HepG2 (cell line): ENCODE measurements around the gene HSP90AB1. TPM values are rescaled to one million over a fixed set of nuclear protein-coding genes. Genes with fewer than 3 reads are reported as not detected.

ENCODE experiments used
- ATAC-seq: fragments of 200-7000 bp; cut with Tn5 transposase; 3 replicates; pipeline ENCODE4 v1.9.1; 2020; ENCODE audit warnings: mild to moderate bottlenecking, moderate library complexity
- BruUV-seq: library from RNA; stranded (reverse); fragments of 400-500 nt; replicated peaks from 2 replicates; lab custom pipeline; 2021; lab: Mats Ljungman, UMichigan
- CTCF ChIA-PET: fragments of 300-600 bp; formaldehyde crosslinking; extraction: SDS; loops from one replicate; lab custom pipeline; 2021; ENCODE audit warnings: low total read pairs, inconsistent platforms, low intra/inter-chr PET ratio; lab: Yijun Ruan, JAX
- POLR2A ChIA-PET: fragments of 350-600 bp; sonication (Branson Sonifier 250); formaldehyde crosslinking; loops from one replicate; lab custom pipeline; 2020; ENCODE audit warnings: antibody characterized with exemption, inconsistent platforms; lab: Yijun Ruan, JAX
- DNase-seq: peaks from one replicate; pipeline ENCODE4 v3.0.0-alpha.2; 2015; ENCODE audit warnings: low spot score
- FAIRE-seq: peaks from 3 replicates; lab custom pipeline; 2011; peaks lifted over from hg19 to GRCh38; lab: Jason Lieb, UNC
- H2AFZ ChIP-seq: one replicate; pipeline ENCODE4 v1.6.1; 2011; ENCODE audit warnings: low read length, inconsistent platforms
- H3K27ac ChIP-seq: fragments of 300-600 bp; 3 replicates; pipeline ENCODE4 v1.8.0; 2011; ENCODE audit warnings: mixed run types, mild to moderate bottlenecking, mixed read lengths, low read length, inconsistent platforms; ENCODE audit not compliant: insufficient read depth; ENCODE audit errors: extremely low read length
- H3K27me3 ChIP-seq, 2 experiments: fragments of 200-600 bp in 1 of 2; 2 replicates in 1 of 2; 3 replicates in 1 of 2; pipeline versions ENCODE4 v1.6.0 to v1.8.0; 2011; ENCODE audit warnings: low read length in 2 of 2, mild to moderate bottlenecking in 2 of 2, moderate library complexity in 2 of 2, inconsistent platforms in 1 of 2; ENCODE audit not compliant: insufficient read depth in 2 of 2, control insufficient read depth in 1 of 2
- H3K36me3 ChIP-seq, 2 experiments: fragments of 200-600 bp in 1 of 2; replicated peaks in 1 of 2; 2 replicates in 1 of 2; 3 replicates in 1 of 2; pipeline versions ENCODE4 v1.5.1 to v1.8.0; 2011; ENCODE audit warnings: low read length in 2 of 2, inconsistent platforms in 1 of 2; ENCODE audit not compliant: insufficient read depth in 2 of 2, control insufficient read depth in 1 of 2
- H3K4me1 ChIP-seq: 2 replicates; pipeline ENCODE4 v1.5.1; 2012; ENCODE audit warnings: low read length, inconsistent platforms; ENCODE audit not compliant: insufficient read depth
- H3K4me2 ChIP-seq: 2 replicates; pipeline ENCODE4 v1.6.0; 2011; ENCODE audit warnings: low read depth, low read length, inconsistent platforms
- H3K4me3 ChIP-seq, 3 experiments: fragments of 200-600 bp in 1 of 3; sonication (generic), shearing (Covaris generic) in 1 of 3; replicated peaks in 1 of 3; 2 replicates each; pipeline ENCODE4 v1.5.1; 2011 to 2016; ENCODE audit warnings: low read length in 3 of 3, inconsistent platforms in 2 of 3, low read depth in 2 of 3, mild to moderate bottlenecking in 2 of 3, control low read depth in 1 of 3, mixed read lengths in 1 of 3; ENCODE audit not compliant: insufficient read depth in 1 of 3
- H3K79me2 ChIP-seq: one replicate; pipeline ENCODE4 v1.6.1; 2011; ENCODE audit warnings: low read length, inconsistent platforms; ENCODE audit not compliant: insufficient read depth
- H3K9ac ChIP-seq: 2 replicates; pipeline ENCODE4 v1.6.0; 2011; ENCODE audit warnings: mild to moderate bottlenecking, low read depth, low read length, inconsistent platforms; ENCODE audit not compliant: insufficient read depth
- H3K9me3 ChIP-seq: 2 replicates; pipeline ENCODE4 v1.5.1; 2012; ENCODE audit warnings: mild to moderate bottlenecking, low read length
- H4K20me1 ChIP-seq: 2 replicates; pipeline ENCODE4 v1.6.0; 2011; ENCODE audit warnings: inconsistent platforms, mild to moderate bottlenecking, low read length, moderate library complexity; ENCODE audit not compliant: insufficient read depth
- DZIP1 ChIP-seq: sonication (generic); formaldehyde crosslinking; IDR thresholded peaks from 2 replicates; pipeline ENCODE4 v1.5.0; 2020; ENCODE audit warnings: mild to moderate bottlenecking, missing genetic modification reagents
- EED ChIP-seq: sonication (generic); formaldehyde crosslinking; IDR thresholded peaks from 2 replicates; pipeline ENCODE4 v1.5.0; 2020; ENCODE audit warnings: mild to moderate bottlenecking, missing genetic modification reagents
- MAX ChIP-seq: IDR thresholded peaks from 2 replicates; pipeline ENCODE4 v1.6.1; 2012; ENCODE audit warnings: inconsistent platforms
- NONO ChIP-seq, 2 experiments: fragments of 450-650 bp in 1 of 2; sonication (generic) in 1 of 2; formaldehyde crosslinking in 1 of 2; IDR thresholded peaks in 1 of 2; conservative IDR thresholded peaks in 1 of 2; 2 replicates each; pipeline versions ENCODE4 v1.6.1 to v1.8.0; 2017 to 2022; ENCODE audit warnings: mild to moderate bottlenecking in 1 of 2, missing genetic modification reagents in 1 of 2, moderate library complexity in 1 of 2
- RAD21 ChIP-seq: fragments of 450-650 bp; formaldehyde crosslinking; IDR thresholded peaks from 2 replicates; pipeline ENCODE4 v1.5.0; 2020; ENCODE audit warnings: mild to moderate bottlenecking
- RNF2 ChIP-seq: fragments of 450-650 bp; conservative IDR thresholded peaks from 2 replicates; pipeline ENCODE4 v1.6.1; 2016; ENCODE audit warnings: low read depth
- SNAPC4 ChIP-seq: sonication (generic); formaldehyde crosslinking; IDR thresholded peaks from 2 replicates; pipeline ENCODE4 v1.4.0; 2020; ENCODE audit warnings: mild to moderate bottlenecking, missing genetic modification reagents
- ZNF577 ChIP-seq: sonication (generic); formaldehyde crosslinking; IDR thresholded peaks from 2 replicates; pipeline ENCODE4 v1.4.0; 2020; ENCODE audit warnings: mild to moderate bottlenecking, low read depth, missing genetic modification reagents, borderline replicate concordance
- ZNF607 ChIP-seq: sonication (generic); formaldehyde crosslinking; IDR thresholded peaks from 2 replicates; pipeline ENCODE4 v1.5.1; 2020; ENCODE audit warnings: missing genetic modification reagents, mild to moderate bottlenecking, borderline replicate concordance
- WGBS: methylation state at CpG from one replicate; pipeline ENCODE4 v1.1.6; 2017; ENCODE audit warnings: low lambda C conversion rate; 5-methylcytosine and 5-hydroxymethylcytosine counted together
- in situ Hi-C: cut with HindIII; loops from 2 replicates; pipeline ENCODE4 v1.10.0; 2017; ENCODE audit warnings: low pct_unique_long_range_greater_than_20kb; ENCODE audit not compliant: extremely low pct_ligation_motif_present
- intact Hi-C: fragments of 100-400 bp; cut with micrococcal nuclease; formaldehyde crosslinking; loops from one replicate; pipeline ENCODE4 v1.10.0; 2022; ENCODE audit not compliant: unreplicated experiment
- polyA plus RNA-seq, 8 experiments: library from polyadenylated mRNA; depleted of rRNA in 3 of 8; stranded (reverse) in 7 of 8; unstranded in 1 of 8; fragments of >200 nt; fragmentation: Illumina TruSeq in 4 of 8; extraction: Trizol in 4 of 8; gene quantifications; 2 replicates each; pipeline versions ENCODE4 v1.2.1 to v1.2.3, GENCODE V29; 2011 to 2016; ENCODE audit warnings: low read depth in 4 of 8, missing spikeins in 1 of 8, mixed read lengths in 1 of 8; ENCODE audit not compliant: insufficient read depth in 1 of 8
- total RNA-seq, 5 experiments: library from RNA; depleted of rRNA; stranded (reverse); fragments of >200 nt; fragmentation: Illumina TruSeq; extraction: Trizol; gene quantifications; 2 replicates each; pipeline ENCODE4 v1.2.3, GENCODE V29; 2016; ENCODE audit warnings: low read depth in 1 of 5

HSP90AB1 gene
- total and polyA plus RNA-seq, 2 of the 13 experiments (the other 11 are each of a cell fraction or from before 2014, with no cell fraction given), result 1,325 to 1,472 TPM

GRCh38 chr6:44217332-44218143 is 29.4 kb upstream of the HSP90AB1 start:
- ATAC-seq (peak; percentile 37), DNase-seq (no peak), FAIRE-seq (peak; percentile 39)
- Histone ChIP-seq H3K4me3 (peak overlapping the region in 1 of 3 experiments; percentile 53; a peak in 2 of 6 replicates), H3K36me3 (no peaks in the 10 kb centered on the region), H4K20me1 (no peaks in the 10 kb centered on the region), H3K9ac (peak overlapping the region; percentile 14; the same call in 1 of the 2 replicates), H3K4me1 (peaks cover 70% of the 10 kb centered on the region), H3K27ac (no peak overlapping the region), H3K9me3 (no peaks in the 10 kb centered on the region), H3K4me2 (peak overlapping the region; percentile 82), H3K79me2 (no peaks in the 10 kb centered on the region), H2AFZ (no peak overlapping the region), H3K27me3 (peaks cover 0 to 25% of the 10 kb centered on the region in 2 experiments; a peak in 4 of 5 replicates)
- BruUV-seq, result no TSS peak
- intact Hi-C loops (loop anchor here (2.0 kb wide), 1 partner anchor 13 kb away; no protein-coding TSS in a partner anchor), in situ Hi-C loops (no loop called here)
- POLR2A ChIA-PET, result interaction anchor here (1.0 kb wide), 1 partner anchor 25 kb away, joined by 5 read pairs; no protein-coding TSS in a partner anchor
- CTCF ChIA-PET, result no interaction called here
- WGBS, result 14% methylated on average over 8 of the region's 16 CpGs
- TF ChIP-seq MAX (peak; percentile 96), NONO (IDR thresholded peaks at IDR 0.05) (no peak), NONO (CRISPR knock-in tag; conservative IDR thresholded peaks at IDR 0.05) (no peak), ZNF607 (CRISPR knock-in tag) (0 out of 2 replicates have a peak, but pooled peaks have one; percentile 27), RNF2 (peak; percentile 49; the same call in 1 of the 2 replicates), RAD21 (CRISPR knock-in tag) (no peak), EED (CRISPR knock-in tag) (peak; percentile 82), ZNF577 (CRISPR knock-in tag) (no peak), SNAPC4 (CRISPR knock-in tag) (no peak), DZIP1 (CRISPR knock-in tag) (peak; percentile 90; the same call in 1 of the 2 replicates)
